Measurements from ENCODE around the gene FGF7.

- TF ChIP-seq FOXP1 (CRISPR knock-in tag; IDR thresholded peaks at IDR 0.05): no peak
- no peak for TF ChIP-seq EP300 (IDR thresholded peaks at IDR 0.05; ENCODE audit: low read length)
Observed at GRCh38 chr15:49467746-49468480, 44.9 kb downstream of the FGF7 start.
